ENCODE data around the gene RGS21. TPM values are rescaled to one million over a fixed set of nuclear protein-coding genes. Genes with fewer than 3 reads are reported as not detected.

Gene RGS21
- total RNA-seq, 4 donors from 2014 or later = not detected

- no peaks in the 10 kb centered on the region for H3K36me3 ChIP-seq
- H3K4me1 ChIP-seq = no peaks in the 10 kb centered on the region
- no peak for DNase-seq (ENCODE audit: low spot score in 2 of 2)
- 11% methylated on average over 1 of the region's 1 CpG for WGBS
- H3K9me3 ChIP-seq = no peaks in the 10 kb centered on the region
- TF ChIP-seq POLR2A (IDR thresholded peaks at IDR 0.05) (no peak), POLR2AphosphoS5 (IDR thresholded peaks at IDR 0.05) (no peak), EP300 (IDR thresholded peaks at IDR 0.05) (no peak), CTCF (IDR thresholded peaks at IDR 0.05) (no peak)
- H3K4me3 ChIP-seq = no peak overlapping the region
- no peak overlapping the region for H3K27ac ChIP-seq
- H3K27me3 ChIP-seq = no peaks in the 10 kb centered on the region
Observed at GRCh38 chr1:192401825-192402224, 85.0 kb downstream of the RGS21 start.

- Histone ChIP-seq H3K27me3 (no peaks in the 10 kb centered on the region), H3K9me3 (no peaks in the 10 kb centered on the region), H3K36me3 (no peaks in the 10 kb centered on the region), H3K4me3 (no peak overlapping the region), H3K4me1 (no peaks in the 10 kb centered on the region), H3K27ac (no peak overlapping the region)
- no peak for TF ChIP-seq POLR2A (IDR thresholded peaks at IDR 0.05)
- no peak for TF ChIP-seq EP300 (IDR thresholded peaks at IDR 0.05)
- no peak for TF ChIP-seq POLR2AphosphoS5 (IDR thresholded peaks at IDR 0.05)
- TF ChIP-seq CTCF (IDR thresholded peaks at IDR 0.05) = no peak
- DNase-seq (ENCODE audit: low spot score in 2 of 2) = no peak
Observed at GRCh38 chr1:192402571-192402970, 85.8 kb downstream of the RGS21 start.

GRCh38 chr1:192407206-192407605, 90.4 kb downstream of the RGS21 start:
- no peaks in the 10 kb centered on the region for H3K9me3 ChIP-seq
- DNase-seq (ENCODE audit: low spot score in 2 of 2) = no peak
- TF ChIP-seq POLR2AphosphoS5 (IDR thresholded peaks at IDR 0.05) (no peak), EP300 (IDR thresholded peaks at IDR 0.05) (no peak), CTCF (IDR thresholded peaks at IDR 0.05) (no peak), POLR2A (IDR thresholded peaks at IDR 0.05) (no peak)
- H3K27ac ChIP-seq = no peak overlapping the region
- no peaks in the 10 kb centered on the region for H3K27me3 ChIP-seq
- H3K4me1 ChIP-seq = no peaks in the 10 kb centered on the region
- no peak overlapping the region for H3K4me3 ChIP-seq
- 33% methylated on average over 3 of the region's 3 CpGs for WGBS
- no peaks in the 10 kb centered on the region for H3K36me3 ChIP-seq

Other genes with a start within 250 kb of the RGS21 start
- under 1 TPM in 3 of 4 donors, not detected in 1; 0.21 to 0.40 (median 0.30) TPM for gene RGS18, start 158.5 kb upstream of the RGS21 start, total RNA-seq

Data from suprapubic skin (tissue), 4 donors.